Hindlimb muscle (tissue), 1 donor: ENCODE results near the gene CCDC13. TPM values are rescaled to one million over a fixed set of nuclear protein-coding genes. Genes with fewer than 3 reads are reported as not detected.

Experiments
- DNase-seq: peaks from one replicate; pipeline ENCODE4 v3.0.0-alpha.2; 2013
- polyA plus RNA-seq: library from polyadenylated mRNA; unstranded; fragments of 120-200 nt; gene quantifications from one replicate; pipeline ENCODE4 v1.2.1, GENCODE V29; 2013; ENCODE audit not compliant: insufficient read length

The CCDC13 gene
- polyA plus RNA-seq, 1 donor = not detected

DNA sequence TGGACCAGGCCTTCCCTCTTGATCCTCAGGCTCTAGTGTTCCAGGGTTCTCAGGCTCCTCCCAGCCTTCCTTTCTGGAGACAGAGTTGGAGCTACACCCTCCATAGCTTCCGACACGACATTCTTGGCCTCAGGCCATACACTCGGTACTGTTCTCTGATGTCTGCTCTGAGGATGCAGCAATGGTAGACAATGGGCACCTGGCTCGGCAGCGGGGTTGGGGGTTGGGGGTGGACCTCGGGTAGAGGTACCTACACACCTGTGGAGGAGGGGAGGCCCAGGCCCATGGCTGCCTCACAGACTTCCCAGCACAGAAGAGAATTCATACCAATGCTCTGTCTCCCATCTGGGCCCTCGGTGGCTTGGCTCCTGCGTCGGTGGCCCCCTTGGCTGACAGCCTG, 21.4 kb downstream of the CCDC13 start:
- DNase-seq = no peak

DNA sequence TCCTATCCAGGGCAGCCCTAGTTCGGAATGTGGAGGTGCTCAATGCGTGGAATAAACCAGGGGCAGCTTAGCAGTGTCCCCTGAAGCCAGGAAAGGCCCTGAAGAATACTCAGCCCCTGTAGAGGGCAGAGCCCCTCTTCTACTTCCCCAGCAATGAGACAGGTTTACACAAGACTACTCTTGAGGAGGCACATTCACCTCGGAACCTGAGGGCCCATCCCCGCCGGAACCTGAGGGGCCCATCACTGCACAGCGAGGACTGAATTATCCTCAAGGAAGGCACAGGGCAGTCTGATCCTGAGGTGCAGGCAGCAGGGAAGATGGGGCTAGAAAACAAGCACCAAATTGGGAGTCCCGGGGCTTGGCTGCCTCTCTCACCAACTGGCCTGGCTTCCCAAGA, 22.2 kb downstream of the CCDC13 start:
- DNase-seq = no peak

DNA sequence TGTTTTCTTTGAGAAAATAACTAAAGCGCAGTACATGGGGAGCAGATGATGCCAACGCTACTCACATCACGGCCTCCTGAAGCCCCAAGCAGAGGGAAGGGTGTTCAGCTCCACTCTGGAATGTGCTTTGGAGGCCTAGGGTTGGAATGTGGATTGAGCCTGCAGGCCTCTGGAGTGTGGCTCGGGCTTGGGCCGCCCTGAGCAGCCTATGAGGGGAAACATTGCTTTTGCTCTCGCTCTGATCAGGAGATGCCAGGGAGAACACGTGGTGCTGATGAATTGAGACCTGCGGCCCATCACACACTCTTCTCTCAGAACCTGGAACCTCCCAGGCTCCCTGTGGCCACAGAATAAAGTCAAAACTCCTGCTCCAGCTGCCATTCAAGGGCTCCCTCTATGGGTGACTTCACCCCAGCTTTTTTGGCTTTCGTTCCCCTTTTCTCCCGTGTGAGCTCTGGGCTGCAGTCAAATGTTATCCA, 23.3 kb downstream of the CCDC13 start:
- DNase-seq = no peak

DNA sequence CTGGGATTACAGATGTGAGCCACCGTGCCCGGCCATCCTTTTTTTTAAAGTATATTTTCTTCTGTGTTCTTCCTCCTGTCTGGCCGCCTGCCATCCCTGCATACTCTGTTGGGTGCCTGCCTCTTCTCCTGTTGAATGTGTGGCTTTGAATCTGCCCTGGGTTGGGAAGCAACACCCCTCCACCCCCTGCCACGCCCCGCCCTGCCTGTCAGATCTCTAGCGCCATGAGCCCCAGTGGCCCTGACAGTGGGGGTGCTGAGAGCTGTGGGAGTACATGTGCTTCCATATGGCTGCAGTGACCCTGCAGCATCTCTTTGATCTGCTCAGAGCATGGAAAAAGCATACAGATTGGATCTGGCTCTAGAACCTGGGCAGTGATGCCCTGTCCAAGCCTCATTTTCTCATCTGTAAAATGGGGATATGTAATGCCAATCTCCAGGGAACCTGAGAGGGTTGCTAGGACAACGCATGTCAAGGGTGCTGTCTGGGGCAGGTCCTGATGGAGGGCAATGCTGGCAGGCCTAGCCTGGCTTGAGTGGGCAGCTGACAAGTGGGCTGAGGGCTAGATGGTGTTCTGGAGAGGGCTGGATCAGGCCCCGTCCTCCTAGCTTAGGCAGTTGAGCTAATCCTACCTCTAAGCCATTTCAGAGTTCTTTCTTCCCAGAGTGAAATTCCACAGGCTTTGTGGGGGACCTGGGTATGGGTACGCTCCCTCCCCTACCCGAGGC, 23.9 kb downstream of the CCDC13 start:
- no peak for DNase-seq

DNA sequence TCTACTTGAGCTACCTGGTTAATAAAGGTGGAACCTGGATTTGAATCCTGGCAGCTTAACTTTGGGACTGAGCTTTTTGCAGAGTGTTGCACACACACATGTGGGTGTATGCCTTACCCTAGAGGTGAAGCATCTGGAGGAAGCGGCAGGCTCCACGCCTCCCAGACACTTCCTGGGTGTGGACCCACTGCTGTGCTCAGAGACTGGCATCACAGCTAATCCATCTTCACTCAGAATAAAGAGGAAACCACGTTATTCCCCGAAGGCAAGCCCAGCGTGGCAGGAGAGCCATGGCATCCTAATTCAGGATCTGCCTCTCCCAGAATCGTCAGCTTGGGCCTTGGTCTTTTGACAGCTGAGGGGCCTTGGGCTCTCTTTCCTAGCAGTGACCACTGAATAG, 25.5 kb downstream of the CCDC13 start:
- no peak for DNase-seq

DNA sequence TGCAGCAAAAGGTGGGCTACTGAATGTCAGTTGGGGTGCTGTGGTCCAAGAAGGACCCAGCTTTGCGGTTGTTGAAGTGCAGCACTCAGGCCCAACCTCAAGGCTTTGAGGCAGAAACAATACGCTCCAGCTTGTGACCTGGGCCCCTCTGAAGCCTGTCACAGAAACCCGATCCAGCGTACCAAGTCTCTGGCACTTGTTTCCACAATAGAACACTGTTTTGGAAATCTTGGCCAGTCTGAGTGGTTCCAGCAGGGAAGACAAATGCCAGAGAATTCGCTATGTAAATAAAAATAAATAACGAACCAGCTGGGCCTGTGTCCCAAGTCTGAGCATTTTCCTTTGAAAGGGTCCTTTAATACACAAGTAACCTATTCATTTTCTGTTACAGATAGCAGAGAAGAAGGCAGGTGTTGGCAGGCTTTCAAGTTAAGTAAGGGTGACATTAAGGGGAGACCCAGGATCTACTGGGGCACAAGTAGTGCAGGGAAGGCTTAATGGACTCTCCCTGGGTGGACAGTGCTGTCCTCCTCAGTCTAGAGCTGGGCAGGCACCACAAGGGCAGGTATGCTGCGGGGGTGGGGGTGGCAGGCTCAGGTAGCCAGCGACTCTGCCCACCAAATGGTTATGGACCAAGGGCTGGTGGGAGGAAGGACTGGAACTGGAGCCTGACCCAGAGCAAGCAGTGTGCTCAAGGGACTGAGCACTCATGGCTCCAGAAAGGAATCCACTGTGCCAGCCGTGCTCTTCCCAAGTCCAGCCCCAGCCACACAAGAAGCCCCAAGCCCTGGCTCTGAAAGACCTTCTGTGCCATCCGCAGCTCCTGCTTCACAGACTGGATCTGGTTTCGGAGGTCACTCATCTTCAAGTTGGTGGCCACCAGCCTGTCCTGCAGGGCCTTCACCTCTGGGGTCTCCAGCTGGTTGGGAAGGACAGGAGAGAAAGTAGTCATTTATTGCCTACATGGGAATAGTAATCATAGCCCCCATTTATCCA, 26.3 kb downstream of the CCDC13 start:
- no peak for DNase-seq

DNA sequence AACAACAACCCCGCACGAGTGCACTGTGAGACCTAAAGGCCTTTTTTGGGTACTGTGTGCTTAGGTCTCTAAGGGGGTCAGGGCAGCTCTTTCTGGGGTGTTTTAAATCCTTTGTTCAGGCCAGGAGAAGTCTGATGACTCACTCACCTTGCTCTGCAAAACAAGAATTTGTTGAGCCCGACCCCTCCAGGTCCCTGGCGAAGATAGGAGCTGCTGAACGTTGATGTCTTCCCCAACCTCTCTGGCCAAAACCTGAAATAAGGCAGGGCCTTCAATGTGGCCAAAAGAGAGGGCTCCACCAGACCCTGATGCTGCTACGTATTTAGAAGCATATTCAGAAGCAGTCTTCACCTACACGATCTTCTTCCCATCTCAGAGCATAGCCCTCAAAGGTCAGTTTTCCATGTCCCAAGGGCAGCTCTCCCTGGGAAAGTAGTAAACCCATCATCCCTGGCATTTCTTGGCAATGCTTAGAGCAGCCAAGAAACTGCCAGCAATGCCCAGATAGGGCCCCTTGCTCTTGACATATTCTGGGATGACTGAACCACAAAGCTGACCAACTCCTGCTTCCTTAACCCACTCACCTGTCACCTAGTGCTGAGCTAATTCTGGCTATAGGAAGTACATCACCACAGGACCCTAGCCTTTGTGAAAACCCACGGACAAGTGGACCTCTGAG, 27.1 kb downstream of the CCDC13 start:
- no peak for DNase-seq

DNA sequence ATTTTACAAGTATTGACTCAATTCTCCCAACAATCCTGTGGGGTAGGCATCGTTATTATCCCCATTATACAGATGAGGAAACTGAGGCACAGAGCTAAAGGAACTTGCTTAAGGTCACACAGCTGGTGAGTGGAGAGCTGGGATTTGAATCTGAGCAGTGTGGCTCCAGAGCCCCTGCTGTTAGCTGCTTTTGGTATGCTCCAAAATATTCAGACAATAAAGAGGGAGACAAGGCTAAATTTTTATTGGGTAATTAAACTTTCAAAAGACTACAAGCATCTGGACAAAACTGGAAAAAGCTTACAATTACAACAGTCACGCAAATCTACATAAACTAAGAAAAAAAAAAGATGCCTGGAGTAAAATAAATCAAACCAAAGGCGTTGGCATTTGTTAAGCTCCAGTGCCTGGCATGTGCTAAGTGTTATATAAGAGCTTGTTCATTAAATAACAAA, 27.7 kb downstream of the CCDC13 start:
- no peak for DNase-seq

DNA sequence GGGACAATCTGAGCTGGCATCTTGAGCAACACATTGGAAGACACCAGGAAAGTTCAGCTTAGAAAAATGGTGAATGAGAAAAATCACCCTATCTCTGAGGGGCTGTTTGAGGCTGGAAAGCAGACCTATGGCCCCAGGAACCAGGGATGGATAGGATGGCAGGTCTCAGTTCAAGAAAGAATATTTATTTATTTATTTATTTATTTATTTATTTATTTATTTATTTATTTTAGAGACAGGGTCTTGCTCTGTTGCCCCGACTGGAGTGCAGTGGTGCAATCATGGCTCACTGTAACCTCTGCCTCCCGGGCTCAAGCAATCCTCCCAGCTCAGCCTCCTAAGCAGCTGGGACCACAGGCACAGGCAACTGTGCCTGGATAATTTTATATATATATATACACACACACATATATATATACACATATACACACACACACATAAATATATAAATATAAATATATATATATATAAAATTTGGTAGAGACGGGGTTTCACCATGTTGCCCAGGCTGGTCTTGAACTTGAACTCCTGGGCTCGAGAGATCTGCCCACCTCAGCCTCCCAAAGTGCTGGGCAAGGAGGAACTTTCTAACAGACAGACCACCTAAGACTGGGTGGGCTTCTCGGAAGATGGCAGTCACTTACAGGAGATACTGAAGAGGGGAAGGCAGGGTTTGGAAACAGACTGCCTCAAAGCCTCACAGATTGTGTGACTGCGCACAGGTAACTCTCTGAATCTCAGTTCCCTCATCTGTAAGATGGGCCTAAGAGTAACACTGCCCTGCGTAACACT, 29.7 kb downstream of the CCDC13 start:
- no peak for DNase-seq

DNA sequence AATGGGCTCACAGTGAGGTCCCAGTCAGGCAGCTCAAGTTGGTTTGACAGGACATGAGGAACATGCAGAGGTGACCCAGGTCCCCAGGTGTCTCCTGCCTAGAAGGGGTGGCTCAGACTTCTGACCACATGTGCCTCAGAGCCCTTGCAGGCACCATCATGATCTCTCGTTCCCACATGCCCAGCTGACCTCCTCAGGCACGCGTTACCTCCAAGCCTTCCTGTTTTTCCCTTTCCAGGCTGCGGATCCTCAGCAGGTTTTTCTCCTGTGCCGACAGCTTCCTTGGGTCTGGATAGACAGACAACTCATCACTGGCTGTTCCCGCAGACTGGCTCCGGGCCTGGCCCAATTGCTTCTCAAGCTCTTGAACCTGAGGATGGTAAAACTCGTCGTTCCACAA, 30.4 kb downstream of the CCDC13 start:
- no peak for DNase-seq

DNA sequence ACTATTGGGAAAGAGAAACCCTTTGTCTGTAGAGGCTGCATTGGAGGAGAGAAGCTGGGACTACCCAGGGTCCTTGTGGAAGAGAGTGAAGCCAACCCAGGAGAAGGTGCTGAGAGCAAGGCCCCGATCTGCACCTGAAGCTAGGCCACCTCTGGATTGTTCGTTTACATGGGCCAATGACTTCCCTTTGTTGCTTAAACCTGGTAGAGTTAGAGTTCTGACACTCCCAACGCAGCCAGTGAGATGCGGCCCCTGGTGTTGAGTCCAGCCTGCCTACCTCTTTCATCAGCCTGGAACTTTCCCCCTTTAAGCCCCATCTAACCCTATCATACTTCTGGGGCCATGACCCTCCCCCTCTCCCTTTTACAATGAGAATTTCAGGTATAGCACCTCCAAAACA, 30.8 kb downstream of the CCDC13 start:
- DNase-seq = no peak

DNA sequence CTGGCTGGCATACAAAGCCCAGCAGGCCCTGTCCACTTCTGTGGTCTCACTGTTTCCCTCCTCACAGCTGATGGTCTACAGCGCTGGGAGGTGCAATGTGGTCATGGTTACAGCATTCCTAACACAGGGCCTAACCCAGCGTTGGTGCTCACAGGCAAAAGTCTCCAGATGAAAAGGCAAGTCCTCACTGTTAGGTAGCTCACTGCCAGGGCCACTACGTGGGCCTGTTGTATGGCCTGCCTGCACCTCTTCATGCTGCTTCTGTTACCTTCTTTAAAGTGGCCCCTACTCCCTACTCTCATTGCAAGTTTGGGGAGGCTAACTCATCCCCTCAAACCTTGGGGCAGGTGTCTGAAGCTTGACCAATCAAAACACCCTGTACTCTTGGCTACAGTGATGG, 31.3 kb downstream of the CCDC13 start:
- no peak for DNase-seq

DNA sequence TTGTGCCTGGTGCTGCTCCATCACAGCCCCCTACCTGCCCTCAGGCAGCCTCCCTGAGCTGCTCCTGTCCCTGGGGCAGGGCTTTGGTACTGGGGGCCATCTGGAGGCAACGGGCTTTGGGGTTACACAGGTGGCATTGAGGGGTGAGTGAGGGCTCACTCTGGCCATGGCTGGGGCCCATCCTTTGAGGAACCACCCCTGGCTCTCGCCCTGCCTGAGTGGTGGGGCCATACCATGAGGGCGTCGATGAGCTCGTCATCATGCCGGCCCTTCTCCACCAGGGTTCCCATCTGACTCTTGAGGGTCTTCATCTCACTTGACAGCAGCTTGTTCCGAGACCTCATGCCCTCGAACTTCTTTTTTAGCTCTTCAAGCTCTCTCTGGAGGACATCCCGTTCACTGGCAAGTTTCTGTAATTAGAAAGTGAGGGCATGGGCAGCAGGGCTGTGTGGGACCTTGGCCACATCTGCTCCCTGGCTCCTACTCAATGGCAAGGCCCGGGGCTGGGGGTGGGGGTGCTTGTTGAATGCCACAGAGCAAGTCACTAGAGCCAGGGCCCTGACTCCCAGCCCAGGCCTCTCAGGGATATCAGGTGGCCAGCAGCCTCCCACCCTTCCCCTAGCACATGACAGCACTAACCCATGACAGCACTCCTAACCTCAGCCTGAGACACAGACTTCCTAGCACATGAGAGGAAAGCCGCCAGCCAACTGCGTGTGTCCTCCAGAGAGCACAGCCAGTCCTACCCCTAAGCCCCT, 33.5 kb downstream of the CCDC13 start:
- DNase-seq = no peak

DNA sequence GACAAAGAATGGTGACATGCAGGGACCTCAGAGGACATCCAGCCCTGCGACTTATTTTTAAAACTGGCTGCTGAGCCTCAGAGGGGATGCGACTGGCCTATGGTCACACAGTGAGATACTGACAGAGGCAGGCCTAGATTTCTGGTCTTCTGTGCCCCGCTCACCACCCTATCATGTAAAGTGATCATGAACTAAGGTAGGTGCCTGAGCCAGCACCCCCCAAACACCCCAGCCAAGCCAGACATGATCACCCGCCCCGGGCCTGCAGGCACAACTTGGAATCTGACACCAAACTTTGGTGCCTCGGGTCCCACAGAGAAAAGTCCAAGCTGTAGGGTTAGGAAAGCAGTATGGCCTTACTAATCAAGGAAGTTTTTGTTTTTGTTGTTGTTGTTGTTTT, 36.5 kb downstream of the CCDC13 start:
- DNase-seq = no peak

DNA sequence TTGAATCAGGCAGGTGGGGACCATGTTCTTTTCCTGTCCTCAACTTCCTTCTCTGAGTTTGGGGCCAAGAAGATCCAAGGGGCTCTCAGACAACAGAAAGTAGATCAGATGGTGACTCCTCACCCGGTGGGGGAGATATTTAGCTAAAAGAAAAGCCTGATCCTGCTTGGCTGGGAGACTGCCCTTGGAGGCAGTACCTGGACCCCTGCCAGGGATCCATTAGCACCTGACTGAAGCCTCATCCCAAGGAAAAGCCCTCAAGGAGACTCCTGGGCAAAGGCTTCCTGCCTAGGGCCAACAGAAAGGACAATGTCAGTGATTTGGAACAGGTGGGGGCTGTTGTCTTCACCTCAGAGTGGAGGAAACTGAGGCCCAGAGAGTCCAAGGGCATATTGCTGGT, 37.0 kb downstream of the CCDC13 start:
- no peak for DNase-seq

DNA sequence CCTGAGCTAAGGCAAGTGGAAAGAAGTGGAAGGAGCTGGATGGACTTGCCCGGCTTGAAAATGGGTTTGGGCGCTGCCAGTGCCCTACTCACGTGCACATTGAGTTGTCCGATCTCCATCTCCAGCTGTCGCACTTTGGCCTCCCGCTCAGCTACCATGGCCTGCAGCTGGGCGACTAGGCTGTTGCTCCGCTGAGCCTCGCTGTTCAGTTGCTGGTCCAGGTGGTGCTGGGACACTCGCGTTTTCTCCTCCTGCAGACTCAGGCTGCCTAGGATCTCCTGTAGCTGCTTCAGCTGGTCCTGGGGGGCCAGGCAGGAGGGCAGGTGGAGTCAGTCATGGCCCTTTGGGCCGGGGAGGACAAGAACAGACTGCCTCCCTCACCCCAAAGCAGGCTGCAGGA, 37.4 kb downstream of the CCDC13 start:
- DNase-seq = no peak

DNA sequence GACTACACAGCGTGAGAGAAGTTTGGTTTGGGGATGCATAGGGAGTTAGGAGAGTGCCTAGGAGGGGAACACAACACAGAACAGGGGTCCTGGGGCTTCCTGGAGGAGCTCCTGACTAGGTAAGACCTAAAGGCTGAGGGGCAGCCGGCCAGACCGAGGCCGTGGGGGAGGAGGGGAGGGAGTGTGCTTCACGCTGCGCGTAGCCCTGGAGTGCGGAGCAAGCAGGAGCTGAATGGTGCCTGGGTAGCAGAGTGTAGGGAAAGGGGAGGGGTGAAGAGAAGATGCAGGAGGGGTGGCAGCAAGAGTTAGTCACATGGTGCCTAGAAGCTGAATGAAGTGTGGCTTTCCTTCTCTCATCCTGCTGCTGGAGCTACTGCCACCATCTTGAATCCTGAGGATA, 38.0 kb downstream of the CCDC13 start:
- no peak for DNase-seq

DNA sequence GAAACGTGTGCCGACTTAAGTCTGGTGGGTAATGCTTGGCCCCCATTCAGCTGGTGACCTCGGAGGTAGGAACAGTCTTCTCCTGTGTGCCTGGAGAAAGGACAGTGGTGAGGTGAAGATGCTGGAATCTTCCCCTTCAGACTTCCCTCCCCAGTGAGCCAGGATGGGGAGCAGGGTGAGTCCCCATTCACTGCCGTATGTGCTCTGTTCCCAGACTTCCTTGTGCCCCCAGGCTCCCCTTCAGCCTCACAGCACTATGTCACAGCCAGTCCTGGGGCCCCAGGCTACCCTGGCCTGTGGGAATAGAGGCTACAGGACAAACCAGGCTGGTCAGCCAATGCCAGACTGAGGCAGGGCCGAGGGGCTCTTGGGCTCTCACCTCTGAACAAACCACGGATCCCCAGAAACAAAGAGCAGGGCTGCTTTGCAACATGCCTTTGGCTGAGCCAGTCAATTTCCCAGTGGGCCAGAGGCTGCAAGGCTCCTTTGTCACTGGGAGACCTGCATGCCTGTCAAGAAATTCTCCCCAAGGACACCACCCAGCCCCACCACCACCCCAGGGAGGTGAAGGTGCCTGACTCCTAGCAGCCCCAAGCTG, 38.7 kb downstream of the CCDC13 start:
- DNase-seq = no peak

DNA sequence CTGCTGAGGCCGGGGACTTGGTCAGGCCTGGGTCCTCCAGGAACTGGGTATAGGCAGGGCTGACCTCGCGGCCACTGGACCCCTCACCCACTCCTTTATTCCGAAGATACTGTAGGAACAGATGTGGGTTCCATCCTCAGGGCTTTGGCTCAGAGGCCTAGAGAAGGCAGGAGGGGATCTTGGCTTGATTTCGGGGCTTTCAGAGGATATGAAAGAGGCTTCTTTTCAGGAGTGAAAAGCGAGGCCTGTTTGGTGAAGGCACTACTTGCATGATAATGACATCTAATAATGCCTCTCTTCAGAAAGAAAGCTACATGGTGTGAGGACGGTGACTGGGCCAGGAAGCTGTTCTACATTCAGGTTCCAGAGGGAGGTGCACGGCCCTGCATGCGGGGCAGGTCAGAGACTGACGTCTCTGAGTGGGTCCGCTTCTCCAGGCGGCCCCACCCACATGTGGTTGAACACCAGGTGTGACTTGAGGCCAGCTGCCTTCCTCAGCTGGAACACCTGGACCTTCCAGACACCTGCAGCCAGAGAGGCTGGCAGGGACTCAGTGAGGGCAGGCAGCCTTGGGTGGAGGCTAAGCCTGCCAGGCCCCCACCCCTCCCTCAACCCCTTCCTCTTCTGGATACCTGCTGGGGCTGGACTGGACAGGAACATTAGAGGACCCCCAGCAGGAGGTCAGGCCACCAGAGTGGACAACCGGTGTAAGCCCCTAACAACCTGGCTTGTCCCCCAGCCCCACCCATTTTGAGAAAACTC, 39.4 kb downstream of the CCDC13 start:
- no peak for DNase-seq

DNA sequence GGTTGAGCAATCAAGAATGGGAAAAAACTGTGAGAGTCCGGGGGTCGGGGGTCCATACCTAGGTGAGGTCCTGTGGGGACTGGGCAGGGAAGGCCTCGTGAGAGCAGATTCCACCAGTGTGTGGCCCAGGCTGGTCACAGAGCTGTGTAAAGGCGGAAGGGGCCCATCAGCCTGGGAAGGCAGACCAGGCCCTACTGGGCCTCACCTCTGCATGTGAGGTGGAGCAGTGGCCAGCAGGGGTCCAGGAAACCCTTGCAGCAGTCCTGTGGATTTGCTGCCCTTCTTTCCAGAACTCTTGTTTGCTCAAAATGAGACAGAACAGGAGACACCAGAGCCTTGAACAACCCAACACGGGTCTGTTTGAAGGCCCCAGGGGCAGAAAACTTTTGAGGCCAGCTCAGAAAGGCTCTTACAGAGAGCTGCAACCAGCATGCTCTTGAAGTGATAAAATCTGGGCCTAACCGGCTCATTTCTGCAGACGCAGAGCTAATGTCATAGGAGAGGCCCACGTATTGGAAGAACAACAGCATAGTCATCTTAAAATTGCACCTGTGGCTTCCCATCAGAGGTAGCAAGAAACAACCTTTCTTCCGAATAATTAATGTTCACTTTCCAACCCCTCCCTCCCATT, 40.1 kb downstream of the CCDC13 start:
- DNase-seq = no peak
